NB4 (cell line): ENCODE results near the gene MTREX.

Source experiments
- CTCF ChIP-seq: IDR thresholded peaks from one replicate; pipeline ENCODE4 v1.5.1; 2012; ENCODE audit warnings: low read depth, low read length
- MAX ChIP-seq: IDR thresholded peaks from 2 replicates; pipeline ENCODE4 v1.6.1; 2011; ENCODE audit warnings: low read depth, low read length
- MYC ChIP-seq: IDR thresholded peaks from 2 replicates; pipeline ENCODE4 v1.6.1; 2011; ENCODE audit warnings: low read depth, low read length
- POLR2A ChIP-seq: IDR thresholded peaks from 2 replicates; pipeline ENCODE4 v1.6.1; 2011; ENCODE audit warnings: mild to moderate bottlenecking; ENCODE audit not compliant: insufficient read length; ENCODE audit errors: extremely low read depth

GRCh38 chr5:55331321-55331720 lies 23.5 kb downstream of the MTREX start:
- no peak for TF ChIP-seq MYC
- no peak for TF ChIP-seq CTCF
- no peak for TF ChIP-seq POLR2A
- no peak for TF ChIP-seq MAX
